Stimulated activated CD8-positive, alpha-beta memory T cell treated with anti-CD3 and anti-CD28 coated beads, Interleukin-15, amount 100 ng/mL, for 48 hours (primary cell): Measurements from ENCODE around the gene ELOA2.
"Not testable (repeated sequence)": the region's sequence is repeated elsewhere in the genome, so short reads cannot be mapped to it uniquely, and the experiment has no call there.

Experiments
- DNase-seq, 2 donors: peaks; one replicate each; pipeline ENCODE4 v3.0.0-alpha.2; 2020; ENCODE audit warnings: low read depth in 2 of 2

Gene ELOA2

GRCh38 chr18:47020757-47021156 is 14.7 kb downstream of the ELOA2 start:
- DNase-seq: not testable (repeated sequence)

- DNase-seq: not testable (repeated sequence)
These were observed 15.6 kb downstream of the ELOA2 start for GRCh38 chr18:47019870-47020269.
